GM21367 (cell line): ENCODE results near the gene TUBGCP2.
"Not testable (repeated sequence)": the region's sequence is repeated elsewhere in the genome, so short reads cannot be mapped to it uniquely, and the experiment has no call there.

ENCODE experiments used
- ATAC-seq: cut with Tn5 transposase; IDR thresholded peaks from one replicate; pipeline ENCODE4 v1.9.1; 2021; ENCODE audit not compliant: unreplicated experiment

Gene TUBGCP2

DNA sequence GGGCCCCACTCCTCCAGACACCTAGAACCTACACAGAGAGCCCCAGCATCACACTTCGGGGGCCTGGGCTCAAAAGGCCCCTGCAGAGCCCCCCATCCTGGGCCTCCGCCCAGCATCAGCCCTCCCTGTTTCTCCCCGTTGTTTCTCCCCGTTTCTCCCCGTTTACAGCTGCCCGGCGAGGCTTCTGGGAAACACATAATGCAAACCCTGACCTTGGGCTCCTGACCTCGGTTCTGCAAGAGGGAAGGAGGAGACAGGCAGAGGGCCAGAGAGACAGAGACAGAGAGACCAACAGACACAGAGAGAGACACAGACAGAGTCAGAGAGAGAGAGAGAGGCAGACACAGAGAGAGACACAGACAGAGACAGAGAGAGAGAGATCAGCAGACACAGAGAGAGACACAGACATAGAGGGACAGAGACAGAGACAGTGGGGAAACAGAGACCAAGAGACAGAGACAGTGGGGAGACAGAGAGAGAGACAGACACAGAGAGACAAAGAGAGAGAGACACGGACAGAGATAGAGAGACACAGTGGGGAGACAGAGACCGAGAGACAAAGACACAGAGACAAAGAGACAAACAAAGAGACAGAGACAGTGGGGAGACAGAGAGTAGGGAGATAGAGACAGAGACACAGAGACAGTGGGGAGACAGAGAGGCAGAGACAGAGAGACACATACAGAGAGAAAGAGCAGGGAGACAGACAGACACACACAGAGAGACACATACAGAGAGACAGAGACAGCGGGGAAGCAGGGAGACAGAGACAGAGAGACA lies 58.5 kb downstream of the TUBGCP2 start:
- no peak for ATAC-seq

GRCh38 chr10:133249094-133249780 lies 59.4 kb downstream of the TUBGCP2 start:
- ATAC-seq = no peak

- no peak for ATAC-seq
These were observed 60.3 kb downstream of the TUBGCP2 start for GRCh38 chr10:133248334-133248715.

GRCh38 chr10:133247681-133248333 lies 60.9 kb downstream of the TUBGCP2 start:
- no peak for ATAC-seq

DNA sequence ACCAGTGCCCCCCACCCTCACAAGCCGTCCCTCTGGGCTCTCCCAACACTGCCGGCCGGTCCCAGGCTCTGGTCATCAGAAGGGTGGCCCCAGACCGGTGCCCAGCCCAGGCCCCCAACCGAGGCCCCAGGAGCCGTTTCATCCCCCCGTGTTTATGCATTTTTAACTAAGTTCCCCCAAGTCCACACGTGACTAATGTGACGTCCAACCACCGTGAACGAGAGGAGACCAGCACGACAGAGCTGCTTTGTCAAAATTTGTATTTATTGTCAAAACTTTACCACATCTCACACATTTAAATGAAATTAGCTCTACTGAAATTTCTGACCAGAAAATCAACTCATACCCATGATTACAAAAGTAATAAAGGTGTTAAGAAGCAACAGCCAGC lies 62.4 kb downstream of the TUBGCP2 start:
- no peak for ATAC-seq

DNA sequence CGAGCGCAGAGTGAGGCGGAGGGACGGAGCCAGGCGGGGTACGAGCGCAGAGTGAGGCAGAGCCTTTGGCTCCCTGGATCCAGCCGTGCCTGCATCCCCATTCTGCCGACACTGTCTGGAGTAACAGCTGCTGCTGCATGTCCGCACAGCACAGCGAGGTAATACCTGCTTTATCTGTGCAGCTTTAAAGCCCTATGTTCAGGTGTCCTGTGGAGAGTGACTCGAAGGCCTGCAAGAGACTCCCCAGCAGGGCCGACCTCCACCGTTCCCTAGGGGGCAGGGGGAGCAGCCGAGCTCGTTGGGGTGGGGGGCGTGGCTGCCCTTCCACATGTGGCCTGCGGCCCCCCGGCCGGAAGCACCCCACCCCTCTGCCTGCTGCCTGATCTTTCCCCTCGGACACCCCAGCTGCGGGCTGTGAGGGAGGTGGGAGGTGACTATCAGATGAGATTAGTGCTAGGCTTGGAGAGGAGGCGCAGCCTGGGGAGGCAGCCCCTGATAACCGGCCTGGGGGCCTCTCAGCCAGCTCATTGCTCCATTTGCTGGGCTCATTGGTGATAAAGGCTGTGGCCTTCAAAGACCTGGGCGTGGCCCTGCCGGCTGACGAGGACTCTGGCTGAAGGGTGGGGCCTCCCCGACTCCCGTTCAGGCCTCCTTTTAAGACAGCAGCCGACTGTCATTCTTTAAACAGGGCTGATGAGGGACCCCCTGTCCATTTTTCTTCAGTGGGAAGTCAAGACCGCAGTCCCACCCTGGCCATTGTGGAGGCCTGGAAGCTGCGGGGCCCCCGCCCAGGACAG lies 63.0 kb downstream of the TUBGCP2 start:
- ATAC-seq = no peak

DNA sequence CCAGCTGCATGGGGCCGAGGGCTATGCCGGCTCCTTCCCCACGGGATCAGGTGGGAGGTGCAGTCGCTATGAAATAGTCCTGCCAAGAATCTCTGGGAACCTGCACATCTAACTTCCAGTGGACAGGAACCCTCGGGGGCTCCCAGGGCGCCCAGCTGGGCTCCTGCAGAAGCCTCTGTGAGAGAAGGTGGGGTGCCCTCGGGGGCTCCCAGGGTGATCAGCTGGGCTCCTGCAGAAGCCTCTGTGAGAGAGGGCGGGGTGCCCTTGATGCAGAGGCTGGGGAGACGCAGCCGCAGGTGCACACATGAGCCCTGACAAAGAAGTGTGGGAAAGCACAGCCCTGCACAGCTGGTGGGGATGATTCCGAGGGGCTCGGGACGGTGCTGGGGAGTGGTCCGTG lies 65.1 kb downstream of the TUBGCP2 start:
- no peak for ATAC-seq

DNA sequence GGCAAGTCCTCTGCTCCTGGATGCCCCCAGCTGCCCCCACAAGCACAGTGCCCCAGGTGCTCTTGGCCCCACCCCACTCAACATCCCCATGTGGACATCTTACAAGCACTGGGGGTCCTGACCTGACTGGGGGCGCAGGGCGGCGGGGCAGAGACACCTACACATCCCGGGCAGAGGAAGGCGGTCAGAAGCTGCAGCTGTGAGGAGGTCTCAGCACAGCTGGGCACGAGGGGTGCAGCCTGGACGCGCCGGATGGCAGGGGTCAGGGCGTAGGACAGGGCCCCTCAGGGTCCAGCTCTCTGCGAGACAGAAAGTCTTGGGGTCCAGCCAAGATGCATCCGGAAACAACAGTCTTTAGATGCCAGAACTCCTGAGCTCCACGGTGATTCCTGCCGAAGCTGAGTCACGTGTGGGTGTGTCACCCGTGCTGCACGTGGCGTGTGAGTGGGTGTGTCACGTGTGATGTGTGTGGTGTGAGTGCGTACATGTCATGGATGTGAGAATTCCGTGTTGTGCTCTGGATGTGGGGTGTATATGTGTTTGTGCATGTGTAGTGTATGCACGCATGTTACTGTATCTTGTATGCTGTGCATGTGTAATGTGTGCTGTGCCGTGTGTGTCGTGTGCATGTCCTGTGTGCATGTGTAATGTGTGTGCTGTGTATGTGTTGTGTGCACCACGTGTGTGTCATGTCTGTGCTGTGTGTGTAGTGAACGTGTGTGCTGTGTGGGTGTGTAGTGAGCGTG lies 65.9 kb downstream of the TUBGCP2 start:
- no peak for ATAC-seq

GRCh38 chr10:133241501-133242205 lies 67.0 kb downstream of the TUBGCP2 start:
- no peak for ATAC-seq

GRCh38 chr10:133239990-133240389 lies 68.7 kb downstream of the TUBGCP2 start:
- ATAC-seq = no peak

DNA sequence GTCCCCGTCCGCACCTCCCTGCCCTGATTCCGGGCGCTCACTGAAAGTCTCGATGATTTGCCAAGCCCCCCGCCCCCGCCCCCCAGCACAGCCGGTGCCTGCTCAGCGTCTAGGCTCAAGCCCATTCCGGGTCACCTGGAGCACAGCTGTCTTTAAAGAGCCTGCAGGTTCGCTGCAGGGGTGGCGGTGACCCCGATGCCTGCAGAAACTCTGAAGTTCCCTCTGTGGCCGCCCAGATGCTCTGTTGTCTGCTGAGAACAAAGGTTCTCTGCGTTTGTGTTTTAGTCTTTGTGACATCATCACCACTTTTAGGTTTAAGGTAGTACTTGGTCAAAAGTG lies 70.2 kb downstream of the TUBGCP2 start:
- ATAC-seq = no peak

GRCh38 chr10:133237588-133238465 lies 70.8 kb downstream of the TUBGCP2 start, which contains the start of gene VENTX:
Gene VENTX (plus strand): TSS chr10:133237855. CDS start chr10:133237915, 60 bp downstream.
- ATAC-seq = no peak

GRCh38 chr10:133237241-133237587 lies 71.5 kb downstream of the TUBGCP2 start:
- no peak for ATAC-seq

GRCh38 chr10:133236401-133237240 lies 72.1 kb downstream of the TUBGCP2 start:
- ATAC-seq = no peak

GRCh38 chr10:133235932-133236331 lies 72.7 kb downstream of the TUBGCP2 start:
- no peak for ATAC-seq

GRCh38 chr10:133235265-133235855 lies 73.3 kb downstream of the TUBGCP2 start:
- ATAC-seq = no peak

- ATAC-seq = not testable (repeated sequence)
These were observed 73.9 kb downstream of the TUBGCP2 start for GRCh38 chr10:133234796-133235195.
